ENCODE data around the gene PDLIM4.

- no peak for TF ChIP-seq CTCF (IDR thresholded peaks at IDR 0.05; ENCODE audit: low read depth, low read length, poor library complexity, severe bottlenecking)
- no peak for TF ChIP-seq EZH2phosphoT487 (IDR thresholded peaks at IDR 0.05; ENCODE audit: borderline replicate concordance, low read length)
These were observed 32.8 kb upstream of the PDLIM4 start for GRCh38 chr5:132224716-132225115.
